Activated naive CD4-positive, alpha-beta T cell treated with anti-CD3 and anti-CD28 coated beads for 36 hours (primary cell): Measurements from ENCODE around the gene LARGE2. TPM values are rescaled to one million over a fixed set of nuclear protein-coding genes. Genes with fewer than 3 reads are reported as not detected.
A peak's percentile ranks its signal among the peaks of the same experiment; 100 is the strongest.

Experiments
- CTCF ChIA-PET: fragments of 350-600 bp; sonication (Branson Sonifier 250); formaldehyde crosslinking; loops from one replicate; lab custom pipeline; 2021; ENCODE audit warnings: antibody characterized with exemption; lab: Charles Lee
- DNase-seq: peaks from one replicate; pipeline ENCODE4 v3.0.0-alpha.2; 2020
- H3K27ac Mint-ChIP-seq: one replicate; pipeline ENCODE4 v1.8.0; 2021; ENCODE audit warnings: mild to moderate bottlenecking, mixed read lengths
- H3K27me3 Mint-ChIP-seq: one replicate; pipeline ENCODE4 v1.8.0; 2021; ENCODE audit warnings: low read depth, mixed read lengths
- H3K36me3 Mint-ChIP-seq: one replicate; pipeline ENCODE4 v1.8.0; 2021; ENCODE audit warnings: low read depth, mixed read lengths
- H3K4me1 Mint-ChIP-seq: one replicate; pipeline ENCODE4 v1.8.0; 2021; ENCODE audit warnings: low read depth, mixed read lengths
- H3K4me3 Mint-ChIP-seq: one replicate; pipeline ENCODE4 v1.8.0; 2021; ENCODE audit warnings: mild to moderate bottlenecking, moderate library complexity, mixed read lengths
- H3K9me3 Mint-ChIP-seq: one replicate; pipeline ENCODE4 v1.8.0; 2021; ENCODE audit warnings: mixed read lengths
- intact Hi-C: fragments of 100-400 bp; cut with micrococcal nuclease; formaldehyde crosslinking; loops from one replicate; pipeline ENCODE4 v1.15.1; 2023
- total RNA-seq, 2 experiments: library from RNA; stranded (reverse); gene quantifications; one replicate each; pipeline ENCODE4 v1.2.3, GENCODE V29; 2021

Gene LARGE2
- total RNA-seq, 2 experiments from 2014 or later: 0.48 to 0.52 TPM

DNA sequence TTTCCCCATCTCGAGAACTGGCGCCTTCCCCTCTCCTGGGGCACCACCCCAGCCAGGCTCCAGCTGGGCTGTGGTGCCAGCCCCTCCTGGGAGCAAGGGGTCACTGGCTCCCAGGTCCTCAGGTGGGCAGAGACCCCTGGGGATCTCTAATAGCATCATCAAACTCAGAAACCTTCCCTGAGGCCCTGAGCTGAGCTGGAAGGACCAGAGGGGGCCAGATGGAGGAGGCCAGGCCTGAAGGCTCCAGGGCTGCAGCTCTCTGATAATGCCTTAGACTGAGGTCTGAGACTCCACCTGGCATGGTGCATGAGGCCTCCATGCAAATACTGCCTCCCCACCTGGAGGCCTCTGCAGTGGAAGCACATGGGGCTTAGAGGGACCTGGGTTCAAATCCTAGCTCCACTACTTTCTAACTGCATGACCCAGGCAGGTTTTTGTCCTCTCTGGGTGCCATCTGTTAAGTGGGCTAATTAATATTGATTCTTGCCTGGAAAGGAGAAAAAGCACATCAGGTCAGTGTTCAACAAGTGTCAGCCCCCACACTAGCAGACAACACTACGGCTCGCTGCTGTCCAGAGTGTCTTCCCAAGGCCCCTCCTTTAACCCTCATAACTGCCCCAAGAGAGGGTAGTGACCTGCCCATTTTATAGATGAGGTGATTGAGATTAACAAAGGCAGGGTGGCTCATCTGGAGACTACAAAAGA lies 35.5 kb upstream of the LARGE2 start:
- H3K4me3 Mint-ChIP-seq: no peak overlapping the region
- CTCF ChIA-PET: no interaction called here
- peaks cover 3% of the 10 kb centered on the region for H3K27me3 Mint-ChIP-seq
- no peaks in the 10 kb centered on the region for H3K9me3 Mint-ChIP-seq
- intact Hi-C loops: no loop called here
- no peak overlapping the region for H3K27ac Mint-ChIP-seq
- peaks cover 6% of the 10 kb centered on the region for H3K4me1 Mint-ChIP-seq
- DNase-seq: no peak
- no peaks in the 10 kb centered on the region for H3K36me3 Mint-ChIP-seq

DNA sequence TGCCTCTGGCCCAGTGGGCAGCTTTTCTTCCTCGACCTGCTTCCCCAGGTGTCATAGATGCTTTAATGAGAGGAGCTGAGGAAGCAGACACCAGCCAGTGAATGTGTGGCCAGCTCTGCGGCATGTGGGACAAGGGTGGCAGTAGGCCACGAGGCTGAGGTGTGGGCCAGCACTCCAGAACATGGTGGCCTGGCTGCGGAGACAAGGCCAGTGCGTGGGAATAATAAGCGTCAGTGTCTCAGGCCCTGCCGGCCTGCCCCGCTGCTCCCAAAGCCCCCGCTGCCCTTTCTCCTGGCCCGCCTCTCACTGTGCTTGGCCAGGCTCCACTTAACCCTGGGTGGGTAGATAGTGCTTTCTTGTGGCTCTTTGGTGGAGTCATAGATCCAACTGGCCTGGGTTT lies 34.9 kb upstream of the LARGE2 start:
- Mint-ChIP-seq H3K4me3 (no peak overlapping the region), H3K27me3 (peaks cover 3% of the 10 kb centered on the region), H3K9me3 (no peaks in the 10 kb centered on the region), H3K36me3 (no peaks in the 10 kb centered on the region), H3K27ac (no peak overlapping the region), H3K4me1 (peaks cover 6% of the 10 kb centered on the region)
- CTCF ChIA-PET: no interaction called here
- intact Hi-C loops: no loop called here
- no peak for DNase-seq

DNA sequence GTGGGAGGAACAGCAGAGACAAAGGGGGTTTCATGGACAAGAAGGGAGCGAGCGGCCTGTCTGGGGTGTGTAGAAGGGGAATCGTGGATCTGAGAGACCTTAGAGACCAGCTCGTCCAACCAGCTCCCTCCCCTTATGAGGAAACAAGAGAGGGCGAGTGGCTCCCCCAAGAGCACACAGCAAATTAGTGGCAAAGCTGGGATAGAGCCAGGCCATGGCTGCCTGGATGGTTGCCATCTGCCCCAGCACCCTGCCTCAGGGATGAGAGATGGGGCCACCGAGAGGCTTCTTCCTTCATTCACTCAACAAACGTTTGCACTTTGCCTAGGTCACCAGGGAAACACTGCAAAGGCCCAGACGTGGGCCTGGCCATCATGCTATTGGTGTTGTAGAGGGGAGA lies 32.9 kb upstream of the LARGE2 start:
- Mint-ChIP-seq H3K4me3 (no peak overlapping the region), H3K4me1 (peaks cover 5% of the 10 kb centered on the region), H3K9me3 (no peaks in the 10 kb centered on the region), H3K27ac (no peak overlapping the region), H3K36me3 (no peaks in the 10 kb centered on the region), H3K27me3 (peaks cover 6% of the 10 kb centered on the region)
- no peak for DNase-seq
- intact Hi-C loops: no loop called here
- CTCF ChIA-PET: interaction anchor here (0.6 kb wide), 1 partner anchor 599 kb away, joined by 3 read pairs; no protein-coding TSS in a partner anchor

DNA sequence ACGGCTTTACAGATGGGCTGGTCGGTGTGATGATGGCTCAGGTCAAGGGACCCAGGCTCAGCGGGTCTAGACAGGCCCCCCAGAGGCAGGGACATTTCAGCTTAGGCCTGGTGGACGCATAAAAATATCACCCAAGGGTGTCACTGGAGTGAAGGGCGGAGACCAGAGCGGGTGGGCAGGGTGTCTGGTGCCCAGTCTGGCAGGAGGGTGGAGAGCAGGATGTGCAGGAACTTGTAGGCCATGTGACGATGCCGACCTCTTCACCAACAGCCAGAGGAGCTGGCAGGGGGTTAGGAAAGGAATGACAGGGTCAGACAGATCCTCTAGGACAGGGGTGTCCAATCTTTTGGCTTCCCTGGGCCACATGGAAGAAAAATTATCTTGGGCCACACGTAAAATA lies 32.5 kb upstream of the LARGE2 start:
- Mint-ChIP-seq H3K36me3 (no peaks in the 10 kb centered on the region), H3K27ac (no peak overlapping the region), H3K4me1 (peaks cover 3% of the 10 kb centered on the region), H3K27me3 (peaks cover 9% of the 10 kb centered on the region), H3K4me3 (no peak overlapping the region), H3K9me3 (no peaks in the 10 kb centered on the region)
- CTCF ChIA-PET: interaction anchor here (0.6 kb wide), 1 partner anchor 599 kb away, joined by 3 read pairs; no protein-coding TSS in a partner anchor
- DNase-seq: no peak
- intact Hi-C loops: no loop called here

DNA sequence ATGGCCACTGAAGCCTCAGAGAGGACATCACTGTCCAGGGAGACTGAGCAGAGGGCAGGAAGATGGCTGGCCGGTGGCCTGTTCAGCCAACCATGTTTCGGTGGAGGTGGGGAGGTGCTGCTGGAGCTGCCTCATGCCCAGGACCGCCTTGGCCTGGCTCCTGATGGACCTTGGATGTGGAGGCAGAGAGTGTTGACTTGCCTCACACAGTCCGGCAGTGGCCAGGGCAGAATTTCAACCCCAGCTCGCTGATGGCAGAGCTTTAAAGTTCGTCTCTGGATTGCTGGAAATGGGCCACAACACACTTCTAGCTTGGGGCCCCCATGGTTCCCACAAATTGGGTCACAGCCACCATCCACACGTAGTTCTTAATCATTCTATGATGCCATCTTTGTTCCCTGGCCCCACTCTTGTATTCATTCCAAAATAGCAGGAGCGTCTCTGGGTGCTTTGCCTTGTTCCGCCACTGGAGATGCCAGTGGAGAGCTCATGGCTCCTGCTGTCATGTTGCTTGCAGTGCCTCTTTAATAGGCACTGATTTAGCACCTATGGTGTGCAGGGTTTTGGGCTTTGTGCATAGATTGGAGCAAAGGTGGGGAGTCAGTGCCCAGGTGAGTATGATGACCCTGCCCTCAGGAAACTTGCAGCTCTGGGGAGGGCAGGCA lies 31.4 kb upstream of the LARGE2 start:
- Mint-ChIP-seq H3K36me3 (no peaks in the 10 kb centered on the region), H3K4me1 (no peaks in the 10 kb centered on the region), H3K27ac (no peak overlapping the region), H3K9me3 (no peaks in the 10 kb centered on the region), H3K27me3 (peaks cover 13% of the 10 kb centered on the region), H3K4me3 (no peak overlapping the region)
- intact Hi-C loops: no loop called here
- CTCF ChIA-PET: no interaction called here
- DNase-seq: no peak

DNA sequence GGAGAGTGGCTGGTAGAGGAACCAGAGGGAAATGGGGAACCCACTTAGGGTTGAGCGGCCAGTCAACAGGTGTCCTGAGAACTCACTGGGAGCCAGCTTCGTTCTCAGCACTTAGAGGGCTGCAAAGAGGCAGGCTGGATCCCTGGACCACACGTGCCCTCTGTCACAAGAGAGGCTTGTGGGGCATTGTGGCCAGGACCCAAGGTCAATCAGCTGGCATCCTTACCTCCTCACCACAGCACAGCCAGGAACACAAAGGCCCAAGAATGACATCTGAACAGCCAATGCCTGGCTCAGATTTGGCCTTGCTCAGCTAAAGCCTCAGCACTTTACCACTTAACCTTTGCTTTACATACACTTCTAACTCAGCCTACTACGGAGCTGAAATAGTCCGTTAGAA lies 29.6 kb upstream of the LARGE2 start:
- CTCF ChIA-PET: interaction anchor here (1.2 kb wide), 1 partner anchor 50 kb away, joined by 3 read pairs; no protein-coding TSS in a partner anchor
- Mint-ChIP-seq H3K27ac (no peak overlapping the region), H3K27me3 (peaks cover 22% of the 10 kb centered on the region), H3K4me3 (no peak overlapping the region), H3K36me3 (no peaks in the 10 kb centered on the region), H3K9me3 (no peaks in the 10 kb centered on the region), H3K4me1 (no peaks in the 10 kb centered on the region)
- DNase-seq: no peak
- intact Hi-C loops: no loop called here

DNA sequence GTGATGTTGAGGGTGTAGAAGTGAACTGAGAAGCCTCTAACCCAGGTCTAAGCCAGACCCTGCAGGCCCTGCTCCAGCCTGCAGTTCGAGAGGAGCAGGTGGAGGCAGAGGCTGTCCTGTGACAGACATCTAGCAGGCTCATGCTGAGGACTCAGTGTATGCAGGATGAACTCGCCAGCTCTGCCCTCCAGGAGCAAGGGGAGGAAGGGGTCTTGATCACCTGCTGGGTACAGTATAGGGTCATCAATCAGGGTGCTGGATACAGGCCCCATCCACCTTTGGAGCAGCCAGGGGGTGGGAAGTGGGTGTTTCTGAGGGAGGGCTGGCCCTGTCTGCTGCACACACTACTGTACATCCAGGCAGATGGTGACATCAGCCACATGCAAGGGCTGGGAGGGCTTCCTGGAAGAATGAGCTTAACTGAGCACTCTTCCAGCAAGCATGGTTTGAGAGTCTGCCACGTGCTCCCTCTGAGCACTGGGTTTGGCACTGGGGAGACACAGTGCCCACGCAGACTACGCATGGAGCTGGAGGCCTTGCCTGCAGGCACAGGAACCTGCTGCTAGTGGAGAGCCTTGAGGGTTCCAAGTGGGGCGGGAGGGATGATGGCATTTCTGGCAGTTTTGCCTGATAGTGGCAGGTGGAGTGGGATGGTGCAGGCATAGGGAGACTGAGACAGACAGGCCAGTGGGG lies 27.8 kb upstream of the LARGE2 start:
- Mint-ChIP-seq H3K27me3 (peaks cover 33% of the 10 kb centered on the region), H3K9me3 (no peaks in the 10 kb centered on the region), H3K27ac (no peak overlapping the region), H3K4me1 (no peaks in the 10 kb centered on the region), H3K36me3 (no peaks in the 10 kb centered on the region), H3K4me3 (no peak overlapping the region)
- intact Hi-C loops: no loop called here
- no peak for DNase-seq
- CTCF ChIA-PET: no interaction called here

DNA sequence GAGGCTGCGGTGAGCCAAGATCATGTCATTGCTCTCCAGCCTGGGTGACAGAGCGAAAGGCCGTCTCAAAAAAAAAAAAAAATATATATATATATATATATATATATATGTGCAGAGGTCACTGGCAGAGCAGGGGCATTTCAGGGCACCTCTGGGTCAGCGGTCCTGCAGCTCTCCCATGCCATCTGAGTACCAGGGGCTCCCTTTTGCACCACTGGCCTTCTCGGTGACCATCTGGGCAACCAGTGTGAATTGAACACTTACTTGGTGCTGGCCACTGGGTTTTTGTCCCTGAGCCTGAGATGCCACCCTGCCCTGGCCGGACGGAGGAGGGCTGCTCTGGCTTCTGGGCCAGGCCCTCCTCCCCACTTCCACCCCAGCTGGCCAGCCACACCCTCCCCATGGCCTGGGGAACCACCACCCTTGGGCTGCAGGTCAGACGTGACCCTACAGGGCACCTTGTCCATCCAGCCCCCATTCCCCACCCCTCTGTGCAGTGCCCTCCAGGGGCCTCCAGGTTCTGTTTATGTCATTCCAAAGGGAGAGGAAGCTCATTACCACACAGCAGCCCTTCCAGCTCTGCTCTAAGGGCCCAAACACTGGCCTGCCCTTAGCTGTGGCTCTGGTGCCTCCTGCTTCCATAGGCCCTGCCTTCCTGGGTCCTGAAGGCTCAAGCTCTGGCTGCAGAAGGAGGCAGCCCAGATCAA lies 26.8 kb upstream of the LARGE2 start:
- Mint-ChIP-seq H3K9me3 (no peaks in the 10 kb centered on the region), H3K27ac (no peak overlapping the region), H3K27me3 (peaks cover 33% of the 10 kb centered on the region), H3K36me3 (no peaks in the 10 kb centered on the region), H3K4me1 (peaks cover 2% of the 10 kb centered on the region), H3K4me3 (no peak overlapping the region)
- intact Hi-C loops: no loop called here
- DNase-seq: no peak
- CTCF ChIA-PET: no interaction called here

DNA sequence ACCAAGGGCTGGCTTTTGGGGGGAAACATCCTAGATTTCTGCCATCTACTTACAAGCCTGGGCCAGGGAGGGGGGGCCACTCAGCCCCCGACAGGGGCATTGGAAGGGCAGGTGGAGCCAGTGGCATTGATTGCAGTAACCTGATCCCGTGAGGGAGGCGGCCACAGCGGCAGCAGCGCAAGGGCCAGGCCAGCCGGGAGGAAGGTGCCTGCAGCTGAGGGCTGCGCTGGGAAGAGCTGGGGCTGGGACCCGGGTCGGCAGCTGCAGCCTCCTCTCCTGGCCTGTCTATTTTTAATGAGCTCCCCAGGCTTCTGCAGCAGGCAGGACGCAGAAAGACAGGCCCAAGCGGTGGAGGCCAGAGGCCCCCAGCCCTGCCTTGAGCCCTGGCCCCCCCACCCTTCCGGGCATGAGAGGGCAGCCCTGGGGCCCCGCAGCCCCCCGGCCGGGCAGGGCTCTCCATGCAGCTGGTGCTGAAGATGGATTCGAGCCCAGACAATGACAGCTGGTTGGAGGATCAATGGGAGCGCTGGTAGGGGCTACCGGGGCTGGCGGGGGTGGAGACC lies 26.0 kb upstream of the LARGE2 start:
- H3K36me3 Mint-ChIP-seq: no peaks in the 10 kb centered on the region
- H3K27ac Mint-ChIP-seq: no peak overlapping the region
- CTCF ChIA-PET: no interaction called here
- intact Hi-C loops: no loop called here
- H3K27me3 Mint-ChIP-seq: peaks cover 36% of the 10 kb centered on the region
- no peak for DNase-seq
- no peaks in the 10 kb centered on the region for H3K9me3 Mint-ChIP-seq
- peaks cover 2% of the 10 kb centered on the region for H3K4me1 Mint-ChIP-seq
- H3K4me3 Mint-ChIP-seq: no peak overlapping the region

DNA sequence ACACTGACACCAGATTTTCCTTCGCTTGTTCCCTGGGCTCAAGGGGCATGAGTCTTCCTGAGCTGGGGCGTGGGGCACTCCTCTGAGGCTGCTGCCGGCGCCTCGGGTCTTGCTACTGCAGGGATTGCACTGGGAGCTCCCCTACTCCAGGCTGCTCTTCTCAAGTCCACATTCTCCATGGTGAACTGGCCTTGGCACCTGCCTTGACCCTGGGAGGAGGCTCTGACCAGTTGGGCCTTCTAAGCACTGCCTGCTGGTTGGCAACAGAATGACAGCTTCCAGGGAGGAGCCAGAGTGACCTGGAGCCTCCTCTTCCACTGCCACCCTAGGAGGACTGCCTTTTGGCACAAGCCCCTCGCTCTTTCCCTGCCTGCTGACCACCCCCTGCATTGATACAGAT lies 24.9 kb upstream of the LARGE2 start:
- Mint-ChIP-seq H3K4me3 (no peak overlapping the region), H3K4me1 (peaks cover 2% of the 10 kb centered on the region), H3K27ac (no peak overlapping the region), H3K36me3 (no peaks in the 10 kb centered on the region), H3K27me3 (peaks cover 37% of the 10 kb centered on the region), H3K9me3 (no peaks in the 10 kb centered on the region)
- DNase-seq: no peak
- CTCF ChIA-PET: no interaction called here
- intact Hi-C loops: no loop called here

DNA sequence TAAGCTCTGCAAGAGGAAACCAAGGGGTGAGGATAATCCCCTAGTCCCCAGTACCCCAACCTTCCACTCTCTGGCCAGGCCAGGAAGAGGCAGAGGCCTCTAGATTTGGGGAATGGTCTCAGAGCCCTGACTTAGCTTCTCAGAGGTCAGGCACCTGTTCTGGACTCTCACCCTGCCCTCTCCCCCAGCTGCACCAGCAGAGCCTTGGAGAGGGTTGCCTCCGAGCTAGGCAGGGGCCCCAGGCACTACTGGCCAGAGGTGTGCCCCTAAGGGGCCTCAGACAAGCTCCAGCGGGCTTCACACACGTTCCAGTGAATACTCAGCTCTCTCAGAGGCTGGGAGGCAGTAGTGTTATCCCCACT lies 23.4 kb upstream of the LARGE2 start:
- no peak for DNase-seq
- Mint-ChIP-seq H3K36me3 (no peaks in the 10 kb centered on the region), H3K4me1 (peaks cover 2% of the 10 kb centered on the region), H3K9me3 (no peaks in the 10 kb centered on the region), H3K27me3 (peaks cover 34% of the 10 kb centered on the region), H3K27ac (no peak overlapping the region), H3K4me3 (peak overlapping the region; percentile 39)
- CTCF ChIA-PET: interaction anchor here (1.0 kb wide), 1 partner anchor 127 kb away, joined by 3 read pairs; no protein-coding TSS in a partner anchor
- intact Hi-C loops: loop anchor here (1.0 kb wide), 1 partner anchor 14 kb away; the partner anchor contains the start of gene MAPK8IP1
